Right atrium auricular region (tissue), 2 donors: ENCODE results near the gene ZNF813. TPM values are rescaled to one million over a fixed set of nuclear protein-coding genes. Genes with fewer than 3 reads are reported as not detected.
A peak's percentile ranks its signal among the peaks of the same experiment; 100 is the strongest.

Source experiments
- DNase-seq: peaks from one replicate; pipeline ENCODE4 v3.0.0-alpha.2; 2019; ENCODE audit warnings: low spot score
- H3K27ac ChIP-seq, 2 donors: fragments of 200-600 bp; sonication (generic); 1 replicate in 1 of 2; 2 replicates in 1 of 2; pipeline ENCODE4 v1.5.1; 2016 to 2019
- H3K27me3 ChIP-seq, 2 donors: fragments of 200-600 bp; sonication (generic); one replicate each; pipeline versions ENCODE4 v1.5.1 to v1.6.0; 2017 to 2019
- H3K36me3 ChIP-seq: fragments of 200-600 bp; sonication (generic); one replicate; pipeline ENCODE4 v1.5.1; 2016
- H3K4me1 ChIP-seq, 2 donors: fragments of 200-600 bp; sonication (generic); one replicate each; pipeline versions ENCODE4 v1.5.1 to v1.6.0; 2017 to 2019
- H3K4me3 ChIP-seq, 2 donors: fragments of 200-600 bp; sonication (generic); 1 replicate in 1 of 2; 2 replicates in 1 of 2; pipeline ENCODE4 v1.5.1; 2017 to 2019; ENCODE audit warnings: mild to moderate bottlenecking in 1 of 2, moderate library complexity in 1 of 2
- H3K9me3 ChIP-seq, 2 donors: fragments of 200-600 bp; sonication (generic); one replicate each; pipeline ENCODE4 v1.5.1; 2019
- CTCF ChIP-seq, 2 donors: fragments of 200-600 bp; sonication (generic); IDR thresholded peaks; one replicate each; pipeline ENCODE4 v1.5.1; 2019; ENCODE audit warnings: antibody characterized with exemption in 2 of 2
- total RNA-seq, 2 donors: library from RNA; depleted of rRNA; stranded (reverse); fragments of >200 nt; gene quantifications; one replicate each; pipeline ENCODE4 v1.1.0, GENCODE V29; 2016

The ZNF813 gene
- total RNA-seq, 2 donors from 2014 or later, result 0.63 to 1.3 TPM

DNA sequence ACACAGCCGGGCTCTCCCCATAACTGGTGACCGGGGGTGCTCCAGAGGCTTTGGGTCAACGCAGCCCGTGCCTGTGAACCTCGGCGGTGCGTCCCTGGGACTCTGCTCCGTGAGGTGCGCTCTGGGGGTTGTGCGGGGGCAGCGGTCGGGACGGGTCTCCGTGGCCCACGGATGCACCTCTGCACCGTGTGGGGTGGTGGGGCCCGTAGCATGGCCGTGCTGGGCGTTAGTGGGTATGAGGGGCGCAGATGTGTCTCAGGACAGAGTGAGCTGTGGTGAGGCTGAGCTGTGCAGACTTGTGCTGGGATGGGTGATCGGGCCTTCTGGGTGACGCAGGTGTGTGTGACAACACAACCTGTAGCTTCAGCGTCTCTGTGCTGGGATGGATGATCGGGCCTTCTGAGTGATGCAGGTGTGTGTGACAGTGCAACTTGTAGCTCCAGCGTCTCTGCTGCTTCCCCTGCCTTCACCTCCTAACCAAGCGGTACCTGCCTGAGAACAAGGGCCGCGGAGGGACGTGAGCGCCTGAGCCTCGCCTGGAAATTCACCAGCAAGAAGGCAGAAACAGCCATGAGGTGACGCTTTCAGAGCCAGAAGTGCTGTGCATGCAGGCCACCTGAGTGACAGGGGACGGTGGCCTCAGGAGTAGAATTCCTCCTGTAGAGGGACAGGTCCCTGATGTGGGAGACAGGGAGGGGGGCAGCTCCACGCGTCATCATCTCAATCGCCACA lies 71.0 kb downstream of the ZNF813 start:
- Histone ChIP-seq H3K27me3 (no peaks in the 10 kb centered on the region), H3K27ac (peak overlapping the region; percentile 85 to 88), H3K4me1 (no peaks in the 10 kb centered on the region), H3K4me3 (peak overlapping the region; percentile 65 to 71), H3K36me3 (peaks cover 5% of the 10 kb centered on the region), H3K9me3 (no peaks in the 10 kb centered on the region)
- DNase-seq, result no peak
- TF ChIP-seq CTCF (IDR thresholded peaks at IDR 0.05), result no peak

- Histone ChIP-seq H3K4me1 (no peaks in the 10 kb centered on the region), H3K27me3 (no peaks in the 10 kb centered on the region), H3K9me3 (no peaks in the 10 kb centered on the region), H3K36me3 (peaks cover 5% of the 10 kb centered on the region), H3K27ac (no peak overlapping the region), H3K4me3 (no peak overlapping the region)
- DNase-seq, result no peak
- TF ChIP-seq CTCF (IDR thresholded peaks at IDR 0.05), result no peak
Measured at GRCh38 chr19:53540091-53540490, 72.6 kb downstream of the ZNF813 start.

GRCh38 chr19:53541971-53542370 lies 74.4 kb downstream of the ZNF813 start:
- no peaks in the 10 kb centered on the region for H3K9me3 ChIP-seq
- H3K27ac ChIP-seq, result no peak overlapping the region
- no peak for DNase-seq
- no peak for TF ChIP-seq CTCF (IDR thresholded peaks at IDR 0.05)
- no peaks in the 10 kb centered on the region for H3K4me1 ChIP-seq
- H3K4me3 ChIP-seq, result no peak overlapping the region
- peaks cover 5% of the 10 kb centered on the region for H3K36me3 ChIP-seq
- H3K27me3 ChIP-seq, result no peaks in the 10 kb centered on the region

GRCh38 chr19:53545271-53546065 lies 77.9 kb downstream of the ZNF813 start:
- H3K9me3 ChIP-seq, result no peaks in the 10 kb centered on the region
- TF ChIP-seq CTCF (IDR thresholded peaks at IDR 0.05), result no peak
- H3K4me1 ChIP-seq, result no peaks in the 10 kb centered on the region
- peaks cover 5% of the 10 kb centered on the region for H3K36me3 ChIP-seq
- no peak for DNase-seq
- no peak overlapping the region for H3K4me3 ChIP-seq
- H3K27ac ChIP-seq, result peak overlapping the region in 1 of 2 donors; percentile 4
- no peaks in the 10 kb centered on the region for H3K27me3 ChIP-seq

Other genes starting within 250 kb of the ZNF813 start
- 10 to 100 TPM; 10.7 to 21.3 TPM for gene ZNF677, start 212.9 kb upstream of the ZNF813 start, total RNA-seq
- not detected for gene VN1R2, start 209.4 kb upstream of the ZNF813 start, total RNA-seq
- gene VN1R4, start 200.0 kb upstream of the ZNF813 start, total RNA-seq, result not detected
- 1 to 10 TPM; 2.4 to 3.3 TPM for gene ZNF845, start 134.0 kb upstream of the ZNF813 start, total RNA-seq
- gene ZNF525, start 102.0 kb upstream of the ZNF813 start, total RNA-seq, result 1 to 10 TPM; 3.2 to 3.3 TPM
- 1 to 10 TPM; 2.3 to 4.2 TPM for gene ZNF765, start 72.6 kb upstream of the ZNF813 start, total RNA-seq
- gene ZNF761, start 35.7 kb upstream of the ZNF813 start, total RNA-seq, result 1 to 10 TPM; 3.8 to 6.0 TPM
- gene ZNF331, start 70.4 kb downstream of the ZNF813 start, total RNA-seq, result 10 to 100 TPM; 16.9 to 26.7 TPM
- gene DPRX, start 164.3 kb downstream of the ZNF813 start, total RNA-seq, result not detected